HG03520 (cell line): ENCODE measurements around the gene CEP112.

Experiments
- ATAC-seq: cut with Tn5 transposase; IDR thresholded peaks from one replicate; pipeline ENCODE4 v1.9.1; 2021; ENCODE audit warnings: mild to moderate bottlenecking, moderate library complexity; ENCODE audit not compliant: unreplicated experiment

The CEP112 gene

GRCh38 chr17:66211047-66211810 is 19.3 kb upstream of the CEP112 start:
- no peak for ATAC-seq

DNA sequence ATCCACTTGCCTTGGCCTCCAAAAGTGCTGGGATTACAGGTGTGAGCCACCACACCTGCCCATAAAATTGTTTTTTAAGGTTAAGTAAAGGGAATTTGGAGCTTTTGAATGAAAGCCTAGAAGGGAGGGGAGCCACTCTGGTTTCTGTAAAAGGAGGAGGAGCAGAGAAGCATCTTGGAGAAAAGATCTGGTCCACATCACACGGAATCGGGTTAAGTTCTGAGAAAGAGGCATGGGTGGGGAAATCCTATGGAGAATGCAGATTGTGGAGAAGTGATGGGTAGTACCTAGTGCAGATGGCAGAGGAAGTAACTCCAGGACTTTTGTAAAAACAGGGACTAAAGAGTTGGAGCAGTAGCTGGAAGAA is 18.3 kb upstream of the CEP112 start:
- ATAC-seq: no peak

- no peak for ATAC-seq
Measured at GRCh38 chr17:66207936-66208335, 16.0 kb upstream of the CEP112 start.

DNA sequence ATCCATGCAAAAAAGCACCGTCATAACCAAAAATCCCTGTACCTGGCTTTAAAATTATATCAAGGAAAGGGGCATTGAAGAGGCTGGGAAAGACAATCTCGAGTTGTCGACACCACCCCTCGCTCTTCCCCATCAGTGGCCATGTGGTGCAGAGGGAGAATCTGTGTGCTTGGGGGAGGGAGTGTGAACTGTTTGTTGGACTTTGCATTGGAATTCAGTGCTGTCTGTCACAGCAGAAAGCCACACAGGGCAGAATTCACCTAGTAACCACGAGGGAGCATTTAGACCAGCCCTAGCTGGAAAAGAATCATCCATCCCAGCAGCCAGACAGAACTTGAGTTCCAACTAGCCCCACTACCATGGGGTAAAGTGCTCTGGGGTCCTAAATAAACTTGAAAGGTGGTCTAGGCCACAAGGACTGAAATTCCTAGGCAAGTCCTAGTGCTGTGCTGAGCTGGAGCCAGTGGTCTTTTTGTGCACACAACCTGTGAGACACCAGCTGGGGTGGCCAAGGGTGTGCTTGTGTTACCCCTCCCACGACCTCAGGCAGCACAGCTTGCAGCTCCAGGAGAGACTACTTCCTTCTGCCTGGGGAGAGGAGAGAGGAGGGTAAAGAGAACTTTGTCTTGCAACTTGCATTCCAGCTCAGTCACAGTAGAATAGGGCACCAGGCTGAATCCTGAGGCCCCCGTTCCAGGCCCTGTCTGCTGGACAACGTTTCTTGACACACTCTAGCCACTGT is 11.5 kb upstream of the CEP112 start:
- ATAC-seq: no peak

- ATAC-seq: no peak
Measured at GRCh38 chr17:66200685-66201092, 8.8 kb upstream of the CEP112 start.

- ATAC-seq: no peak
Measured at GRCh38 chr17:66198242-66198641, 6.3 kb upstream of the CEP112 start.

- no peak for ATAC-seq
Measured at GRCh38 chr17:66192378-66192687, 400 bp upstream of the CEP112 start.

- ATAC-seq: no peak
Measured at GRCh38 chr17:66190738-66191592, 968 bp downstream of the CEP112 start.

DNA sequence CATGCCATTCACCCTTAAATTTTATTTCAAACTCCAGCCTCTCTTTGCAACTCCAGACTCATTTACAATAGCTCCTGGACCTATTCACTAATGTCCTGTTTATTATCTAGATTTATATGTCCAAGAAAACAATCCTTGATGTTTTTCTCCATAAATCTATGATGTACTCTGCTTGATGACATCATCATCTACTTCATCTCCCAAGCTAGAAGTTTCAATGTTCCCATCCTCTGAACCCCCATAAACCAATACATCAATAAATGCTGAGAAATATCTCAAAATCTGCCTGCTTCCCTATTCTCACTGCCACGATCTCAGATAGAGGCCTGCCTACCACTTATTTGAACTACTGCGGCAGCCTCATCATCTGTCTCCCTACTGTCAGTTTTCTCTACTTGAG is 4.2 kb downstream of the CEP112 start:
- no peak for ATAC-seq

- no peak for ATAC-seq
Measured at GRCh38 chr17:66185862-66186261, 6.1 kb downstream of the CEP112 start.

GRCh38 chr17:66184392-66184791 is 7.5 kb downstream of the CEP112 start:
- ATAC-seq: no peak

DNA sequence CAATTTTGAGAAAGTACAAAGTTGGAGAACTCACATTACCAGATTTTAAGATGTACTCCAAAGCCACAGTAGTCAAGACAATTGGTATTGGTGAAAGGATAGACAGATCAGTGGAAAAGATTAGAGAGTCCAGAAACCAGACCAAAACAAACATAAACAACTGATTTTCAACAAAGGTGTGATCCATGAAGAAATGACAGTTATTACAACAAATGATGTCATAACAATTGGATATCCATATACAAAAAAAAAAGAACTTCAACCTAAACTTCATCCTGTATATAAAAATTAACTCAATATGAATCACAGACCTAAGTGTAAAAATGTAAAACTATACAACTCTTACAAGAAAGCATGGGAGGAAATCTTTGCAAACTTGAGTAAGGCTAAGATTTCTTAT is 8.4 kb downstream of the CEP112 start:
- no peak for ATAC-seq

DNA sequence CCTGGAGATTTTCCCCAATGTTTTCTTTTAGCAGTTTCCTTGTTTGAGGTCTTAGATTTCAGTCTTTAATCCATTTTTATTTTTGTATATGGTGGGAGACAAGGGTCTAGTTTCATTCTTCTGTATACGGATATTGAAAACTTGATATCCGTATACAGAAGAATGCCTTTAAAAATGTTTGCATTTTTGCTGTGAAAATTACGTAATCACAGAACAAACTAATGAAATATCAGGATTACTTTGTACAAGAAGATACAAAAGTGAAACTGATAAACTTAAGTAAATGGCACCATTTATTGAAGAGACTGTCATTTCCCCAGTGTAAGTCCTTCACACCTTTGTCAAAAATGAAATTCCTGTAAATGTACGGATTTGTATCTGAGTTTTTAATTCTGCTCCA is 13.3 kb downstream of the CEP112 start:
- ATAC-seq: no peak

- ATAC-seq: no peak
Measured at GRCh38 chr17:66177048-66177447, 14.9 kb downstream of the CEP112 start.

DNA sequence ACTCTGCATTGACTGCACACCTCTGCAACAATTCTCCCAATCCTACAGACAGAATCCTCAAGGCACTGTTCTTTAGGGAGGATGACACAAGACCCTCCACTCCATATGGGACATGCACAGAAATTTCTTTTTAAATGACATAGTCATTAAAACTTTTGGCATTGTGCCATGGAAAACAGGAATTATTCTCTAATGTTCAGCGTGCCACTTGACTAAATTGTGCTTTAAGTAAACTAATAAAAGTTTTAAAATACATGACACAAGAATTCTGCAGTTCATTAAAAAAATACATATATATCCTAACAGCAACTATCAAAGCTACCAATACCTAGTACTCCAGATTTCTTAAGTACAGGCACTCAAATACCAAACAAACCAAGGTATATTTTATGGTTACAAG is 16.0 kb downstream of the CEP112 start:
- no peak for ATAC-seq

DNA sequence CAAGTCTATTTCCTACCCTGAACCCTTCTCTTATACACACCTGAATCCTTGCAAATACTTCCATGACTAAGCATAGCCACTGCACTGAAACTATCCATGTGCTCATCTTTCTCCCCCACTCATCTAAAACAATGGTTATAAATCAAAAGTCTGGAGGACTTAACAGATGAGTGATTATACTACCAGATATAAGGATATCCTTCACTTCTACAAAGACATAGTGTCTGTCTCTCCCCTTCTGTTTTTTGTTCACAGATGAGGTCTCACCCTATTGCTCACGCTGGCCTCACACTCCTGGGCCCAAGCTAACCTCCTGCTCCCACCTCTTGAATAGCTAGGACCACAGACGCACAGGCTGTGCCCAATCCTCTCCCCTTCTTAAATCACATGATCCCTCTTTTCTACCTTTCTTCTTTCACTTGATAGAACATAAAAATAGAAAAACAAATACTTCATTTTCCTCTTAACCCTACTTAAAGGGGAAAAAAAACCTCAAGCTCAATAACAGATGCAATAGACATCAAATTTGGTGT is 19.2 kb downstream of the CEP112 start:
- no peak for ATAC-seq

- ATAC-seq: no peak
Measured at GRCh38 chr17:66172144-66172543, 19.8 kb downstream of the CEP112 start.

GRCh38 chr17:66171692-66172091 is 20.2 kb downstream of the CEP112 start:
- ATAC-seq: no peak

DNA sequence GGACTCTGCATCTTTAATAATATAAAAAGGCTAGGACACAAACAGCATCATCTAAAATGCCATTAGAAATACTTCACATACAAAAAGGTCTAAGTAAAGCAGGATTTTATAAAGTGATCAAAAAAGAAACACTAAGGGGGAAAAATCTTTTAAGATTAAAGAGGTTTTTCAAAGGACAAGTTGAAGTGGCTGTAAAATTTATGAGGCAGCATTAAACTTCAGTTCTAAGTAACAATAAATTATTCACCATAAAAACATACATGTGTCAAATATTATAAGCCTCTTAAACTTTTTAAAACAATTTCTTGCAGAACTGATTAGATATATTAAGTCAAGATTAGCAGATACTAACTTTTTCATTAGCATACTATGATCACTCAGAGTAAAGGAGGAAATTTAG is 20.8 kb downstream of the CEP112 start:
- ATAC-seq: no peak

DNA sequence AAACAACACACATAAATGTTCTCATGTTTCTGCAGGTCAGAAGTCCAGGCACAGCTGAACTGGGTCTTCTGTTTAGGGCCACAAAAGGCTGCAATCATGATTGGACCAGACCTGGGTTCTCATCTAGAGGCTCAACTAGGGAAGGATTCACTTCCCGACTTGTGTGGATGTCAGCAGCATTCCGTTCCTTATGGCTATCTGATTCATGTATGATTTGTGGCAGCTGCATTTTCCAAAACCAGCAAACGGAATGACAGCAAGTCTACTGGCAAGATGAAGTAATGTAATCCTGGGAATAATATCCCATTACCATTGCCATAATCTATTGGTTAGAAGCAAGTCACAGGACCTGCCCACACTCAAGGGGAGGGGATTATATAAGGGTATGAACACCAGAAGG is 22.1 kb downstream of the CEP112 start:
- no peak for ATAC-seq

- no peak for ATAC-seq
Measured at GRCh38 chr17:66167189-66167815, 24.6 kb downstream of the CEP112 start.
